ENCODE data around the gene RALGDS. TPM values are rescaled to one million over a fixed set of nuclear protein-coding genes. Genes with fewer than 3 reads are reported as not detected.

Gene RALGDS
- total and polyA plus RNA-seq, 2 of the 13 experiments (the other 11 are each of a cell fraction or from before 2014, with no cell fraction given): 12.9 to 25.5 TPM

DNA sequence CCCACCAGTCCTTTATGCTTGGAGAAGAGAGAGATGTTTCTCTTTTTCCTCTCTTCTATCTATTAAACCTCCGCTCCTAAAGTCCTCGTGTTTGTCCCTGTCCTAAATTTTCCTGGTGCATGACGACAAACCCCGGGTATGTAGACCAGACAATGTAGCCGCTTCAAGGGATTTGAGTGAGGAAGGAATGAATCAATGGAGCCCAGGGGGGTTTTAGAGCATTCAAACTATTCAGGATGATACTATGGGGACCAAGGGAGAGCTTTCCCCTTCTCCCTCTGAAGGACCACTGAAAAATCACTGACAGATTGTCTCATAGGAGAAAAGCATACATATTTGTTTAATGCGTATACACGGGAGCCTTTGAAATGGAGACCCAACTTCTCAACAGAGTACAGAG, 40.9 kb downstream of the RALGDS start (continued):
- TF ChIP-seq, protein P1, sequence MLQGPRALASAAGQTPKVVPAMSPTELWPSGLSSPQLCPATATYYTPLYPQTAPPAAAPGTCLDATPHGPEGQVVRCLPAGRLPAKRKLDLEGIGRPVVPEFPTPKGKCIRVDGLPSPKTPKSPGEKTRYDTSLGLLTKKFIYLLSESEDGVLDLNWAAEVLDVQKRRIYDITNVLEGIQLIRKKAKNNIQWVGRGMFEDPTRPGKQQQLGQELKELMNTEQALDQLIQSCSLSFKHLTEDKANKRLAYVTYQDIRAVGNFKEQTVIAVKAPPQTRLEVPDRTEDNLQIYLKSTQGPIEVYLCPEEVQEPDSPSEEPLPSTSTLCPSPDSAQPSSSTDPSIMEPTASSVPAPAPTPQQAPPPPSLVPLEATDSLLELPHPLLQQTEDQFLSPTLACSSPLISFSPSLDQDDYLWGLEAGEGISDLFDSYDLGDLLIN (CRISPR knock-in tag; IDR thresholded peaks at IDR 0.05; ENCODE audit: borderline replicate concordance): no peak

GRCh38 chr9:133078486-133078885, 42.6 kb downstream of the RALGDS start:
- H3K4me1 ChIP-seq (ENCODE audit: insufficient read depth, low read length): peaks cover 33% of the 10 kb centered on the region
- ChIA-PET POLR2A (interaction anchor here (1.9 kb wide), 1 partner anchor 48 kb away, joined by 5 read pairs; the partner anchor contains the start of gene GTF3C5), CTCF (ENCODE audit: low intra/inter-chr PET ratio, low total read pairs) (no interaction called here)
- H3K4me3 ChIP-seq (replicated peaks in 1 of 3; ENCODE audit: insufficient read depth in 1 of 3, low read depth in 2 of 3, low read length in 3 of 3): no peak overlapping the region
- no peak overlapping the region for H3K9ac ChIP-seq (ENCODE audit: insufficient read depth, low read depth, low read length)
- intact Hi-C loops (cut with micrococcal nuclease; ENCODE audit: unreplicated experiment) (no loop called here), in situ Hi-C loops (cut with HindIII; ENCODE audit: extremely low pct_ligation_motif_present, low pct_unique_long_range_greater_than_20kb) (no loop called here)
- H2AFZ ChIP-seq (ENCODE audit: low read length): no peak overlapping the region
- no peaks in the 10 kb centered on the region for H3K79me2 ChIP-seq (ENCODE audit: insufficient read depth, low read length)
- no peak overlapping the region for H3K4me2 ChIP-seq (ENCODE audit: low read depth, low read length)
- no peaks in the 10 kb centered on the region for H4K20me1 ChIP-seq (ENCODE audit: insufficient read depth, low read length)
- H3K27ac ChIP-seq (ENCODE audit: extremely low read length, insufficient read depth, low read length): no peak overlapping the region
- WGBS (ENCODE audit: low lambda C conversion rate): 48% methylated on average over 10 of the region's 14 CpGs
- FAIRE-seq (no peak), DNase-seq (ENCODE audit: low spot score) (no peak), ATAC-seq (no peak)
- H3K27me3 ChIP-seq (ENCODE audit: control insufficient read depth in 1 of 2, insufficient read depth in 2 of 2, low read length in 2 of 2): peaks cover 0 to 19% of the 10 kb centered on the region in 2 experiments; a peak in 1 of 5 replicates
- BruUV-seq (replicated peaks): no TSS peak
- H3K36me3 ChIP-seq (replicated peaks in 1 of 2; ENCODE audit: control insufficient read depth in 1 of 2, insufficient read depth in 2 of 2, low read length in 2 of 2): no peaks in the 10 kb centered on the region
- no peaks in the 10 kb centered on the region for H3K9me3 ChIP-seq (ENCODE audit: low read length)
- TF ChIP-seq CC2D1A (CRISPR knock-in tag; IDR thresholded peaks at IDR 0.05) (no peak), CCDC6 (CRISPR knock-in tag; IDR thresholded peaks at IDR 0.05) (no peak), ZZZ3 (CRISPR knock-in tag; IDR thresholded peaks at IDR 0.05; ENCODE audit: borderline replicate concordance) (no peak), PRPF4 (IDR thresholded peaks at IDR 0.05; ENCODE audit: low read depth, low read length, poor library complexity, severe bottlenecking) (no peak), SMAD1 (CRISPR knock-in tag; IDR thresholded peaks at IDR 0.05; ENCODE audit: borderline replicate concordance, low read depth) (no peak), GTF3A (CRISPR knock-in tag; conservative IDR thresholded peaks at IDR 0.05) (no peak), SRY (CRISPR knock-in tag; IDR thresholded peaks at IDR 0.05) (no peak), TAF15 (IDR thresholded peaks at IDR 0.05; ENCODE audit: low read depth, low read length, poor library complexity, severe bottlenecking) (no peak), TMF1 (CRISPR knock-in tag; IDR thresholded peaks at IDR 0.05; ENCODE audit: low read depth) (no peak), ZNF563 (CRISPR knock-in tag; IDR thresholded peaks at IDR 0.05) (no peak)
- TF ChIP-seq, protein P2, sequence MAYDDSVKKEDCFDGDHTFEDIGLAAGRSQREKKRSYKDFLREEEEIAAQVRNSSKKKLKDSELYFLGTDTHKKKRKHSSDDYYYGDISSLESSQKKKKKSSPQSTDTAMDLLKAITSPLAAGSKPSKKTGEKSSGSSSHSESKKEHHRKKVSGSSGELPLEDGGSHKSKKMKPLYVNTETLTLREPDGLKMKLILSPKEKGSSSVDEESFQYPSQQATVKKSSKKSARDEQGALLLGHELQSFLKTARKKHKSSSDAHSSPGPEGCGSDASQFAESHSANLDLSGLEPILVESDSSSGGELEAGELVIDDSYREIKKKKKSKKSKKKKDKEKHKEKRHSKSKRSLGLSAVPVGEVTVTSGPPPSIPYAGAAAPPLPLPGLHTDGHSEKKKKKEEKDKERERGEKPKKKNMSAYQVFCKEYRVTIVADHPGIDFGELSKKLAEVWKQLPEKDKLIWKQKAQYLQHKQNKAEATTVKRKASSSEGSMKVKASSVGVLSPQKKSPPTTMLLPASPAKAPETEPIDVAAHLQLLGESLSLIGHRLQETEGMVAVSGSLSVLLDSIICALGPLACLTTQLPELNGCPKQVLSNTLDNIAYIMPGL (CRISPR knock-in tag; IDR thresholded peaks at IDR 0.05; ENCODE audit: borderline replicate concordance in 1 of 2, low read depth in 1 of 2): no peak
- TF ChIP-seq, protein P3, sequence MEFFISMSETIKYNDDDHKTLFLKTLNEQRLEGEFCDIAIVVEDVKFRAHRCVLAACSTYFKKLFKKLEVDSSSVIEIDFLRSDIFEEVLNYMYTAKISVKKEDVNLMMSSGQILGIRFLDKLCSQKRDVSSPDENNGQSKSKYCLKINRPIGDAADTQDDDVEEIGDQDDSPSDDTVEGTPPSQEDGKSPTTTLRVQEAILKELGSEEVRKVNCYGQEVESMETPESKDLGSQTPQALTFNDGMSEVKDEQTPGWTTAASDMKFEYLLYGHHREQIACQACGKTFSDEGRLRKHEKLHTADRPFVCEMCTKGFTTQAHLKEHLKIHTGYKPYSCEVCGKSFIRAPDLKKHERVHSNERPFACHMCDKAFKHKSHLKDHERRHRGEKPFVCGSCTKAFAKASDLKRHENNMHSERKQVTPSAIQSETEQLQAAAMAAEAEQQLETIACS (CRISPR knock-in tag; IDR thresholded peaks at IDR 0.05): no peak
